Measurements from ENCODE around the gene PLA2G10. TPM values are rescaled to one million over a fixed set of nuclear protein-coding genes. Genes with fewer than 3 reads are reported as not detected.
A peak's percentile ranks its signal among the peaks of the same experiment; 100 is the strongest.

The PLA2G10 gene
- total RNA-seq, 4 donors from 2014 or later = not detected

DNA sequence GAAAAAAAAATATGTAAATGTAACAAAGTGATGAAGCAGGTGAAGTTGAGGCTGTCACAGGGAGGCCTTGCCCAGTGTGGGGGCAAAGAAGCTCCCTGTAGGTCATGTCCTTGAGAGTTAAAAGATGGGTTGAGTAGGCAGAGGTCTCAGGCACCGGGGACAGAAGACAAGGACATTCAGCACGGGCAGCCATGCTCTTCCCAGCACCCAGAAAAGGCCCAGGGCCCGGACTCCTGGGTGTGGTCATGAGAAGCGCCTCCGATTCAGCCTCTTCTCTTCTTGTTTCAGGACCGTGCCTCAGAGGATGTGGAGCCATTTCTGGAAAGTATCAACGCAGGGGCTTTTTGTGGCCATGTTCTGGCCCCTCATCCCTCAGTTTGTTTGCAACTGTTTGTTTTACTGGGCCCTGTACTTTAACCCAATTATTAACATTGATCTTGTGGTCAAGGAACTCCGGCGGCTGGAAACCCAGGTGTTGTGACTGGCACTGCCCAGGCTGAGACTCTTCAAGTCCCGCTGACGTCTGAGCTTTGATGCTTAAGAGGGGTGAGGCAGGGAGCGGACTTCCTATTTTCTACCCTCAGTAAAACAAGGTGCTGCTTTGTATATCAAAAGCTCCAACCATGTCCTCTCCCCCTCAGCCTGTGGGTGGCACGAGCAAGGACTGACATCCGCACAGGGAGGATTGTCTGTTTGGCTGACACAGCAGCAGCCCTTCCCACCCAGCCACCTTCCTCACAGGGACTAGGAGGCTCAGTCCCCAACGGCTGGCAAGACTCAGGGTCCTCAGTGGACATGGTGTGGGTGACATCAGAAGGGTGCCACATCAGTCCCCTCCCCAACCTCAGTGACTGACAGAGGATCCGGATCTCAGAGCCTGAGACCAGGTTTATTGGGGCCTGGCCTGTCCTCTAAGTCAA, 26.5 kb downstream of the PLA2G10 start:
- ATAC-seq (no peak), DNase-seq (no peak)
- Histone ChIP-seq H3K4me3 (no peak overlapping the region), H3K36me3 (peaks cover 0 to 57% of the 10 kb centered on the region in 2 donors), H3K27me3 (no peaks in the 10 kb centered on the region), H3K9me3 (no peaks in the 10 kb centered on the region), H3K4me1 (peaks cover 0 to 6% of the 10 kb centered on the region in 2 donors), H3K27ac (no peak overlapping the region)
- in situ Hi-C loops (cut with MboI; ENCODE audit: low sequenced_read_pairs in 4 of 4) (no loop called here), intact Hi-C loops (cut with DNase I; ENCODE audit: low total_unique reads) (no loop called here)
- TF ChIP-seq POLR2A (IDR thresholded peaks at IDR 0.05) = no peak
- TF ChIP-seq, protein P1, sequence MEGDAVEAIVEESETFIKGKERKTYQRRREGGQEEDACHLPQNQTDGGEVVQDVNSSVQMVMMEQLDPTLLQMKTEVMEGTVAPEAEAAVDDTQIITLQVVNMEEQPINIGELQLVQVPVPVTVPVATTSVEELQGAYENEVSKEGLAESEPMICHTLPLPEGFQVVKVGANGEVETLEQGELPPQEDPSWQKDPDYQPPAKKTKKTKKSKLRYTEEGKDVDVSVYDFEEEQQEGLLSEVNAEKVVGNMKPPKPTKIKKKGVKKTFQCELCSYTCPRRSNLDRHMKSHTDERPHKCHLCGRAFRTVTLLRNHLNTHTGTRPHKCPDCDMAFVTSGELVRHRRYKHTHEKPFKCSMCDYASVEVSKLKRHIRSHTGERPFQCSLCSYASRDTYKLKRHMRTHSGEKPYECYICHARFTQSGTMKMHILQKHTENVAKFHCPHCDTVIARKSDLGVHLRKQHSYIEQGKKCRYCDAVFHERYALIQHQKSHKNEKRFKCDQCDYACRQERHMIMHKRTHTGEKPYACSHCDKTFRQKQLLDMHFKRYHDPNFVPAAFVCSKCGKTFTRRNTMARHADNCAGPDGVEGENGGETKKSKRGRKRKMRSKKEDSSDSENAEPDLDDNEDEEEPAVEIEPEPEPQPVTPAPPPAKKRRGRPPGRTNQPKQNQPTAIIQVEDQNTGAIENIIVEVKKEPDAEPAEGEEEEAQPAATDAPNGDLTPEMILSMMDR (IDR thresholded peaks at IDR 0.05 in 4 of 5, conservative IDR thresholded peaks at IDR 0.05 in 1 of 5) = no peak

GRCh38 chr16:14658063-14658462, 36.0 kb downstream of the PLA2G10 start:
- Histone ChIP-seq H3K9me3 (no peaks in the 10 kb centered on the region), H3K36me3 (peaks cover 10 to 93% of the 10 kb centered on the region in 2 donors), H3K27me3 (no peaks in the 10 kb centered on the region), H3K4me3 (no peak overlapping the region), H3K4me1 (peaks cover 0 to 3% of the 10 kb centered on the region in 2 donors), H3K27ac (peak overlapping the region in 1 of 4 donors; percentile 31)
- intact Hi-C loops (cut with DNase I; ENCODE audit: low total_unique reads) (no loop called here), in situ Hi-C loops (cut with MboI; ENCODE audit: low sequenced_read_pairs in 4 of 4) (no loop called here)
- no peak for ATAC-seq
- TF ChIP-seq POLR2A (IDR thresholded peaks at IDR 0.05) = no peak
- TF ChIP-seq, protein P1 (IDR thresholded peaks at IDR 0.05 in 4 of 5, conservative IDR thresholded peaks at IDR 0.05 in 1 of 5) = no peak
- DNase-seq = no peak

DNA sequence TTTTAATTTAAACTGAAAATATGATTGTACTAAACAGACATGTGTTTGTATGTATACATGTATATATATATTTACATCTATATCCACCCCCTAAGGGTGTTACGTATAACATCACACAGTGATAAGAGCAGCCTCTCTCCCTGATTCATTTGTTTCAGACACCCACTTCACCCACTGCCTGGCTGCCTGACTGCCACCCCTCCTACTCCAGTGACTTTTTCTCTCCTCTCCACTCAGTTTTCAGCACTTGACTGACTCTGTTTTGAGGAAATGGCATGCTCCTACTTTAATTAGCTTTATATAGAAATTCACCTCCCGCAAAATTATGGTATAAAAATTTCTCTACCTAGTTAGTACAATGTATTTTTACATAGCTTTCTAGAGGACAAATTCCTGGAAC, 41.4 kb downstream of the PLA2G10 start:
- peaks cover 0 to 3% of the 10 kb centered on the region in 2 donors for H3K4me1 ChIP-seq

GRCh38 chr16:14650629-14651028, 43.5 kb downstream of the PLA2G10 start:
- H3K9me3 ChIP-seq = no peaks in the 10 kb centered on the region
- TF ChIP-seq POLR2A (IDR thresholded peaks at IDR 0.05) = no peak
- TF ChIP-seq, protein P1 (IDR thresholded peaks at IDR 0.05 in 4 of 5, conservative IDR thresholded peaks at IDR 0.05 in 1 of 5) = no peak
- no peak for ATAC-seq
- in situ Hi-C loops (cut with MboI; ENCODE audit: low sequenced_read_pairs in 4 of 4) = no loop called here
- intact Hi-C loops (cut with DNase I; ENCODE audit: low total_unique reads) = no loop called here
- H3K27me3 ChIP-seq = no peaks in the 10 kb centered on the region
- H3K27ac ChIP-seq = no peak overlapping the region
- no peak for DNase-seq
- H3K4me3 ChIP-seq = no peak overlapping the region
- H3K36me3 ChIP-seq = peaks cover 5 to 93% of the 10 kb centered on the region in 2 donors
- H3K4me1 ChIP-seq = no peaks in the 10 kb centered on the region

More for the DNA sequence above, 41.4 kb downstream of the PLA2G10 start:
- Histone ChIP-seq H3K4me3 (no peak overlapping the region), H3K36me3 (peaks cover 10 to 96% of the 10 kb centered on the region in 2 donors), H3K9me3 (no peaks in the 10 kb centered on the region), H3K27ac (no peak overlapping the region), H3K27me3 (no peaks in the 10 kb centered on the region)
- no peak for DNase-seq
- in situ Hi-C loops (cut with MboI; ENCODE audit: low sequenced_read_pairs in 4 of 4) (no loop called here), intact Hi-C loops (cut with DNase I; ENCODE audit: low total_unique reads) (no loop called here)
- no peak for ATAC-seq
- no peak for TF ChIP-seq POLR2A (IDR thresholded peaks at IDR 0.05)
- TF ChIP-seq, protein P1 (IDR thresholded peaks at IDR 0.05 in 4 of 5, conservative IDR thresholded peaks at IDR 0.05 in 1 of 5) = no peak

Data from gastrocnemius medialis (tissue), 4 donors.